Lung microvascular endothelial cell (primary cell): ENCODE measurements around the gene IMMP2L. TPM values are rescaled to one million over a fixed set of nuclear protein-coding genes. Genes with fewer than 3 reads are reported as not detected.

ENCODE experiments used
- DNase-seq, 2 donors: peaks; one replicate each; pipeline versions ENCODE4 v3.0.0 to v3.0.0-alpha.2; 2010; ENCODE audit warnings: low read depth in 2 of 2
- total RNA-seq: library from RNA; depleted of rRNA; stranded (reverse); fragments of >200 nt; gene quantifications from 2 replicates; pipeline ENCODE4 v1.2.1, GENCODE V29; 2014

Gene IMMP2L
- total RNA-seq, 1 donor from 2014 or later = 9.1 TPM

DNA sequence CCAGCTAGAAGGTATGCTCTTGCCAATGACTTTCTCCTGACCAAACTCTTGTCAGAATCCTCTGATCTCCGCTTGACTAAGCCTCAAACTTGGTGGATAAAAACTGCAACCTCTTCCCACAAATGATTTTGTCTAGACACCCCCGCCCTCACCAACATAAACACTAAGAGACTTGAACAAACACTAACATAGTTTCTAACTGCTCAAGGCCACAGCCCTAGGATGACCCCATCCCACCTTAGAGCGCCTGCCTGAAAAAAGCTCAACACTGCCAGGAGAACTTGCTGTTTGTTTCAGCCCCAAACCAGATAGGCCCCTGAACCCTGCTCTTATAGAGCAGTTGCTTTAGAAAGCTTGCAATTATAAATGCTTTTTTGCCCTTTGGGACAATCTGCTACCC lies 399.6 kb downstream of the IMMP2L start:
- no peak for DNase-seq

GRCh38 chr7:111160297-111160696 lies 402.0 kb downstream of the IMMP2L start:
- DNase-seq = no peak

GRCh38 chr7:111159426-111159825 lies 402.9 kb downstream of the IMMP2L start:
- no peak for DNase-seq

- DNase-seq = no peak
These were observed 411.6 kb downstream of the IMMP2L start for GRCh38 chr7:111150709-111151108.

DNA sequence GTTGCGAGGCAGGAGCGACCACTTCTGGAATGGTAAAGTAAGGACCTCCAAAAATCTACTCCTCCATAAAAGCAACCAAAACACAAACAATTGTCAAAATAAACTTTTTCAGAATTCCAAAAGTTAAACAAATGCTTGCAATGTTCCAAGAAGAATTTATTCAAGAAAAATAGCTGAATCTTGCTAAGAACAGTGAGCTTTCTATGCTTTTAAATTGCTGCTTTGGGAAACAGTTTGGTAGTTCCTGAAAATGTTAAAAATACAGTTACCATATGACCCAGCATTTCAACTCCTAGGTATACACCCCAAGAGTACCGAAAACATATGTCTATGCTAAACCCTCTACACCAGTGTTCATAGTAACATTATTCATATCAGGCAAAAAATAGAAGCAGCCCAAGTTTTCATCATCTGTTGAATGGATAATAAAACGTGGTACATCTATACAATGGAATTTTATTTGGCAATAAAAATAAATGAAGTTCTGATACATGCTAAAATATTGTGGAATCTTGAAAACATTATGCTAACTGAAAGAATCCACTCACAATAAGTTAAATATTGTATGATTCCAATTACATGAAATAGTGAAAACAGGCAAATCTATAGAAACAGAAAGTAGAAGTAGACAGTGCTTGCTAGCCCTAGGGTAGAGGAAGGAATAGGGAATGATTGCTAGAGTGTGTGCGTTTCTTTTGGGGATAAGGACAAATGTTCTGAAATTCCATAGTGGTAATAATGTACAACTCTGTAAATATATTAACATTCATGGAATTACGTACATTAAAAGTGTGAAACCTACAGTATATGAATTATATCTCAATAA lies 414.4 kb downstream of the IMMP2L start:
- DNase-seq = no peak

DNA sequence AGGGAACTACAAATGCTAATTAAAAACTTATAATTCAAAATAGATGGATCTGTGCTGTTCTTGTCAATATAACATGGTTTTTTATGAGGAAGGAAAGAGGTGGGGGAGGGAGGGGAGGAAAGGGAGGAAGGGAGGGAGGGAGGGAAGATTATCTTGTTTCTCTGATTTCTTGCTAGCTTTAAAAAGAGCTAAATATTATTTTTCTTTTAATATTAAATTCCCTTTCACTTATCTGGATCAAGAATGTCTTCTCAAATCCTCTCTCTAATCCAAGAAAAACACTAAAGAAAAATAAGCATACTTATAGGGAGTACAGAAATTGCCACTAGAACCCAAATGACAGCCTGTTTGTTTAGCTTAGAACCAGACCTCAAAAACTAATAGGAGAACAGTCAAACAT lies 416.2 kb downstream of the IMMP2L start:
- no peak for DNase-seq

DNA sequence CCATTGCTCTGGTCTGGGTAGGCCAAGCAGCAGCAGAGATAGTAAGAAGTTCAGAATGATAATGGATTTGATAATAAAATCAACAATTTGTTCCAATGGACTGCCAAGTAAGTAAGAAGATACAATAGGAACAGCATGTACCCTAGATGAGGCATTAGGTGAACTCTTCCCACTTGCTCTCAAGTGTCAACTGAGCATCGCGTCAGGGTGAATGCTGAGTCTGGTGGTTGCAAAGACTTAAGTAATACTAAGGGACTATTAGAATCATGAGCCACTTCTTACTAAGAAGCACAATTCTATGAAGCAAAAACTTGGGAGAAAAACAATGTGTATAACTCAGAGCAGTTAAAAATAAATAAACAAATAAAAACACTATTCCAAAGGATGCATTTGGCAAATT lies 416.8 kb downstream of the IMMP2L start:
- no peak for DNase-seq

DNA sequence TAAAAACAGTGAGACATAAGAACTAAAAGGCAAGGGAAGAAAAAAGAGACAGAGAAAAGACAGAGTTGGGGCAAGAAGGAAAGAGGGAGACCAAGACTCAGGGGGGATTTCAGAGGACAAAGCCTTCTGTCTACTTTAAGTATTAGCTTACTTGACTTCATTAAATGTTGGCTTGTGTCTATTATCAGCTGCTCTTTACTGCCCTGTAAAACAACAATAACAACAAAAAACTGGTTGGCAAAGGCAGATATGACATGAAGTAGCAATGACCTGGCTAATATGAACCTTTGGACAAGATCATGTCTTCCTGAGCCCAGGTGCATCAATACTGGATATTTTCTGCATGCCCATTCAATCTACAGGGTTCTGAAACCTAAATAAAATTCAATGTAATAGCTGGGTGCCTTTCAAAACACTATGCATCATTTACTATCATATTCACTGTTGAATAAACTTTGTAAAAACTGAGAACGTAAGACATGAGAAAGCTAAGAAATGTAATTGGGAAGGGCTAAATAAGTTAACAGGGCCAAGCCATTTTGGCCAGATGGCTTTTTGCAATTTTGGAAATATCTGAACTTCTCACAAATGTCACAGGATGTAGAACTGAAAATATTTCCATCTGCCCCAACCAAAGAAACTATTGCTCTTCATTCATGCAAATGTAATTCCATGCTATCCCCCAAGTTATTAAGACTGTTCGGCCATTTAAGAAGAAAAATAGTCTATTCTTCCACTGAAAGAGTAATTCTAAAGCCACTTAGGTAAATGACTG lies 422.0 kb downstream of the IMMP2L start:
- DNase-seq = no peak

DNA sequence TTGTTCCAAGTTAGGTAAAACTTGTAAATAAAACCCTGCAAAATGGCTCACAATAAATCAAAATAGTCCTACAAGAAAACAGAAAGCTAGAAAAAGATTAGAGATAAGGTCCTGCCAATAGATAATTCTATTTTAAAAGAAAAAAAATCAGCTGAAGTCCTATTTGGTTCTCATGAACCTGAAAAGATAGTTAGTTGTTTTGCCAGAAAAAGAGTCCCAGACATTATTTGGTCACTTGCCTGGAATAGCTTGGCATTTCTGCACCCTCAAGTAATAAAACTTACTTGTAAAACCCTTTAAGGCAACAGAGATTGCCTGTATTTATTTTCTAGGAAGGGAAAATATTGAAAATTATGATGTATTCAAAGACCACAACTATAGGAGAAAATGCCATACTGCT lies 423.7 kb downstream of the IMMP2L start:
- DNase-seq = no peak

GRCh38 chr7:111138193-111138569 lies 424.1 kb downstream of the IMMP2L start:
- DNase-seq = peak; percentile 70 to 75

- DNase-seq = peak in 1 of 2 donors; percentile 50
These were observed 424.7 kb downstream of the IMMP2L start for GRCh38 chr7:111137296-111138192.

DNA sequence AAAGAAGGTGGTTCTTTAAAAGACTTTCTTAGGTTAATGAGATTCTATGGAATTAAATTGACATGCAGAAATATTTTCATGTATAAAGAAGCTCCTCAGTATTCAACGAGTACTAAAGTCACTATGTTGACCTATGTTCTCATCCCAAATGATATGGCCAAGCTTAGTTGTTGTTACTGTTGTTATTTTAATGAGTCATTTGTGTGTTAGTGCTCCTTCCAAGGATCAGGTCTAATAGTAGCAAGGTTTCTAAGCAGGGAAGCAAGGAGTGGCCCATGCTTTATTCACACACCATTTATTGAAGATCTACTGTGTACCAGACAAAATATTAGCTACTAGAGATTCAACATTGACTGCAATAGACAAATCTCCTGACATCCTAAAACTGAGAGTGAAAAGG lies 429.5 kb downstream of the IMMP2L start:
- DNase-seq = peak in 1 of 2 donors; percentile 5

GRCh38 chr7:111129435-111129834 lies 432.9 kb downstream of the IMMP2L start:
- DNase-seq = no peak

- peak in 1 of 2 donors; percentile 14 for DNase-seq
These were observed 435.3 kb downstream of the IMMP2L start for GRCh38 chr7:111126987-111127386.

DNA sequence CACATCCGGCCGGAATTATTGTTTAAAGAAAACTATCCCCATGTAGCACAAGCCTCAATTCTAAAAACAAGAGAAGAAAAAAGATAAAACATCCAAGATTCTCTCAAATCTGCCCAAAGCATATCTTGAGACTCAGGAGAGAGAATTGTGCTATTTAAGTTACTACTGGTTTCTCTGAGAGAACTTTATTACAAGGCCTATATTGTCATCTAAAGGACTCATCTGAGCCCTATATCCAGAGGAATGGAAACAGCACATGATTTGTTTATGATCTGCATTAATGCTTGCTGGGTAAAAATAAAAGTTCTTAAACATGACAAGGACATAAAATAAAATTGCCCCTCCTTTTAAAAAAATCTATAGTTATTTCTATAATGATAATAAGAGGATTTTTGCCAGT lies 446.3 kb downstream of the IMMP2L start:
- no peak for DNase-seq

- peak; percentile 21 to 58 for DNase-seq
These were observed 448.9 kb downstream of the IMMP2L start for GRCh38 chr7:111113263-111114017.

GRCh38 chr7:111112439-111112838 lies 449.9 kb downstream of the IMMP2L start:
- DNase-seq = peak; percentile 19 to 28

DNA sequence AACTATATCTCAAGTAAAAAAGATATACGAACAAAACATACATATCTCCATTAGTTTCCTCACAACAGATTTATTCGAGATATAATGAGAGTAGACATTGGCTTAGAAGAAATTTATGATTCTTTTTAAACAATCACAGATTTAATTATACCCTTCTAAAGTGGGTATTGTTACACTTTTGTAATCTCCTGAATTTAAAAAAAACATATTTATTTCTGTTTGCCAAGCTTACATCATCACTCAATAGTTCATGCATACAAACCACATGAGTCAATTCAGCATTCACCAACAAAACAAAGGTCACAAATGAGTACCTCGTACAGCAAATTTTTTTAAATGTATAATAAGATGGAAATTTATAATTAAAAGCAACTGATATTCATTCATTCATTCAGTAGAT lies 453.8 kb downstream of the IMMP2L start:
- DNase-seq = no peak

- DNase-seq = no peak
These were observed 454.3 kb downstream of the IMMP2L start for GRCh38 chr7:111108000-111108399.

DNA sequence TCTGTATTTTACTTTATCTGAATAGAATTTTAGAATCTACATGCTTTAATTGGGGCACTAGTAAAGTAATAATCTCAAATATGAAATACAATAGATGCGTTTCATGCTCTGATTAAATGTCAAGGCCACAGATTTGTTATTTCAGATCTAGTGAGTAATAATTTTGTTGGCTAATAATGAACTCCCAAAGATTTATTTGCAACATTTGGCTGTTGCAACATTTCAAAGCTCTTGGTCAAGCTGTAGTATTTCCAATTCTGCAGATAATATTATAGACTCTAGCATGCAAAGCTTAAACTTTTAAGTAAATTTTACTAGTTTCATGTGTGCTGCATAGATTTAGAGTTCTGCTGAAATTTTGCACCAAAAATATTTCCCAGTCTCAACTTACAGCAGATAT lies 454.7 kb downstream of the IMMP2L start:
- no peak for DNase-seq

GRCh38 chr7:111105269-111105668 lies 457.0 kb downstream of the IMMP2L start:
- DNase-seq = no peak
